Activated CD4-positive, alpha-beta T cell treated with anti-CD3 and anti-CD28 coated beads for 36 hours (primary cell): ENCODE data around the gene FIBIN. TPM values are rescaled to one million over a fixed set of nuclear protein-coding genes. Genes with fewer than 3 reads are reported as not detected.
"Not testable (repeated sequence)": the region's sequence is repeated elsewhere in the genome, so short reads cannot be mapped to it uniquely, and the experiment has no call there.

Experiments
- ATAC-seq: fragments of 200-7000 bp; cut with Tn5 transposase; one replicate; pipeline ENCODE4 v1.10.0; 2021; ENCODE audit warnings: mild to moderate bottlenecking, moderate library complexity
- CTCF ChIA-PET: fragments of 350-600 bp; sonication (Branson Sonifier 250); formaldehyde crosslinking; loops from one replicate; lab custom pipeline; 2021; ENCODE audit warnings: antibody characterized with exemption; lab: Charles Lee
- POLR2A ChIA-PET: fragments of 350-600 bp; sonication (Branson Sonifier 250); formaldehyde crosslinking; loops from one replicate; lab custom pipeline; 2021; ENCODE audit warnings: antibody characterized with exemption, inconsistent platforms; lab: Charles Lee
- DNase-seq: peaks from one replicate; pipeline ENCODE4 v3.0.0-alpha.2; 2020
- H3K27ac Mint-ChIP-seq: one replicate; pipeline ENCODE4 v1.8.0; 2021; ENCODE audit warnings: mixed read lengths
- H3K27me3 Mint-ChIP-seq: one replicate; pipeline ENCODE4 v1.8.0; 2021; ENCODE audit warnings: mixed read lengths
- H3K36me3 Mint-ChIP-seq: one replicate; pipeline ENCODE4 v1.8.0; 2021; ENCODE audit warnings: low read depth, mixed read lengths
- H3K4me1 Mint-ChIP-seq: one replicate; pipeline ENCODE4 v1.8.0; 2021; ENCODE audit warnings: mixed read lengths
- H3K4me3 Mint-ChIP-seq: one replicate; pipeline ENCODE4 v1.8.0; 2021; ENCODE audit warnings: mild to moderate bottlenecking, moderate library complexity, mixed read lengths
- H3K9me3 Mint-ChIP-seq: one replicate; pipeline ENCODE4 v1.8.0; 2021; ENCODE audit warnings: low read depth, mixed read lengths
- intact Hi-C, 2 experiments: fragments of 100-400 bp; cut with DNase I in 1 of 2; cut with micrococcal nuclease in 1 of 2; formaldehyde crosslinking; loops; one replicate each; pipeline versions ENCODE4 v1.14.2 to v1.15.1; 2022 to 2024; cut with DNase I, micrococcal nuclease
- total RNA-seq, 2 experiments: library from RNA; stranded (reverse); gene quantifications; one replicate each; pipeline ENCODE4 v1.2.3, GENCODE V29; 2021

The FIBIN gene
- total RNA-seq, 2 experiments from 2014 or later = not detected

GRCh38 chr11:26985470-26985869 is 8.4 kb upstream of the FIBIN start:
- intact Hi-C loops = no loop called here
- CTCF ChIA-PET = no interaction called here
- DNase-seq (no peak), ATAC-seq (no peak)
- H3K27ac Mint-ChIP-seq = no peak overlapping the region
- POLR2A ChIA-PET = no interaction called here
- H3K36me3 Mint-ChIP-seq = no peaks in the 10 kb centered on the region
- no peaks in the 10 kb centered on the region for H3K27me3 Mint-ChIP-seq
- no peaks in the 10 kb centered on the region for H3K4me1 Mint-ChIP-seq
- H3K4me3 Mint-ChIP-seq = no peak overlapping the region
- H3K9me3 Mint-ChIP-seq = peaks cover 16% of the 10 kb centered on the region

DNA sequence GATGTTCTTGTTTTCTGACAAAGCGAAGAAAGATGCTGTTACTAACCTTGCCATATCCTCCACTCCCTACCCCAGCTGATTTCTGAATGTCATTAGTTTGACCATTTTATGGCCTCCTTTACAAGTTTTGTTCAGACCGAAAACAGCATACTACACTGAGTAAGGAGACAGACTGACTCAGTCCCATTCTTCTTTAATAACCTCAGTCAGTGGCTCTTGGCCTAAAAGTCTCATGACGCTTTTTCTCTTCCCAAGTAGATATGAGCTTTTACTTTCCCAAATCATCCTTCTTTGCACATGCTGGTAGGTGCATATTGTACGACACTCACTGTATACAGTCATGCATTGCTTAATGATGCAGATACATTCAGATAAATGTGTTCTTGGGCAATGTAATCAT is 8.0 kb upstream of the FIBIN start:
- ATAC-seq (no peak), DNase-seq (no peak)
- no peak overlapping the region for H3K4me3 Mint-ChIP-seq
- intact Hi-C loops = no loop called here
- H3K9me3 Mint-ChIP-seq = peaks cover 16% of the 10 kb centered on the region
- no peaks in the 10 kb centered on the region for H3K27me3 Mint-ChIP-seq
- no peaks in the 10 kb centered on the region for H3K4me1 Mint-ChIP-seq
- ChIA-PET POLR2A (no interaction called here), CTCF (no interaction called here)
- H3K27ac Mint-ChIP-seq = no peak overlapping the region
- H3K36me3 Mint-ChIP-seq = no peaks in the 10 kb centered on the region

GRCh38 chr11:26987272-26987671 is 6.6 kb upstream of the FIBIN start:
- Mint-ChIP-seq H3K4me3 (no peak overlapping the region), H3K9me3 (peaks cover 10% of the 10 kb centered on the region), H3K27me3 (no peaks in the 10 kb centered on the region), H3K36me3 (no peaks in the 10 kb centered on the region), H3K4me1 (no peaks in the 10 kb centered on the region), H3K27ac (no peak overlapping the region)
- DNase-seq (no peak), ATAC-seq (no peak)
- CTCF ChIA-PET = no interaction called here
- intact Hi-C loops = no loop called here
- POLR2A ChIA-PET = no interaction called here

GRCh38 chr11:26987731-26988130 is 6.2 kb upstream of the FIBIN start:
- Mint-ChIP-seq H3K4me3 (no peak overlapping the region), H3K27me3 (no peaks in the 10 kb centered on the region), H3K27ac (no peak overlapping the region), H3K9me3 (peaks cover 8% of the 10 kb centered on the region), H3K4me1 (no peaks in the 10 kb centered on the region), H3K36me3 (no peaks in the 10 kb centered on the region)
- intact Hi-C loops = no loop called here
- ChIA-PET POLR2A (no interaction called here), CTCF (no interaction called here)
- DNase-seq = no peak
- ATAC-seq = no peak

DNA sequence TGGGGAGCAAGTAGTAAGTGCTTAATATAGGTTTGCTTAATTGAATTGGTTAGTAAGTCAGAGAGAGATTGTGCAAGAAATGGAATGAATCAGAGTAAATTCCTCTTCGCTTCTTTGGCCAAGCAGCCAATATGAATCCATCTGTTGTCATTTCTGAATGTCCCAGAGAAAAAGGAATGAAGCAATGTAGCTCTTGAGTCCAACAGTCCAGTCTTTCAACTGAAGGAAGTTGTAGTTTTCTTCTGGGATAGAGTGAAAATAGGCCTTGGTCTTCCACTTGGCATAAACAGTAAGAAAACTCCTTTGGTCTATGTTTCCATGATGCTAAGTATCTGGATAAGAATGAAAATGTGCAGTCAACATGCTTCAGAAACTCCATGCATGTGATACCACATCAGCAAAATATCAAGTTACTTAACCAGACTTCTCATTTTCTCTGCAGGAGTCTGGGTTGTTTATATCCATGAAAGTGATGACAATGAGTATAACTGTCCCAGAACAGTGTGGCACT is 1.8 kb upstream of the FIBIN start:
- Mint-ChIP-seq H3K4me1 (no peaks in the 10 kb centered on the region), H3K4me3 (no peak overlapping the region), H3K27ac (no peak overlapping the region), H3K36me3 (no peaks in the 10 kb centered on the region), H3K9me3 (peaks cover 4% of the 10 kb centered on the region), H3K27me3 (peaks cover 5% of the 10 kb centered on the region)
- DNase-seq = no peak
- intact Hi-C loops = no loop called here
- CTCF ChIA-PET = no interaction called here
- POLR2A ChIA-PET = no interaction called here
- no peak for ATAC-seq

DNA sequence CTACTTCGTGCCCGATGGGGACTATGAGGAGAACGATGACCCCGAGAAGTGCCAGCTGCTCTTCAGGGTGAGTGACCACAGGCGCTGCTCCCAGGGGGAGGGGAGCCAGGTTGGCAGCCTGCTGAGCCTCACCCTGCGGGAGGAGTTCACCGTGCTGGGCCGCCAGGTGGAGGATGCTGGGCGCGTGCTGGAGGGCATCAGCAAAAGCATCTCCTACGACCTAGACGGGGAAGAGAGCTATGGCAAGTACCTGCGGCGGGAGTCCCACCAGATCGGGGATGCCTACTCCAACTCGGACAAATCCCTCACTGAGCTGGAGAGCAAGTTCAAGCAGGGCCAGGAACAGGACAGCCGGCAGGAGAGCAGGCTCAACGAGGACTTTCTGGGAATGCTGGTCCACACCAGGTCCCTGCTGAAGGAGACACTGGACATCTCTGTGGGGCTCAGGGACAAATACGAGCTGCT is 751 bp downstream of the FIBIN start:
- intact Hi-C loops = no loop called here
- Mint-ChIP-seq H3K9me3 (no peaks in the 10 kb centered on the region), H3K4me1 (no peaks in the 10 kb centered on the region), H3K4me3 (no peak overlapping the region), H3K36me3 (no peaks in the 10 kb centered on the region), H3K27me3 (peaks cover 5% of the 10 kb centered on the region), H3K27ac (no peak overlapping the region)
- ChIA-PET POLR2A (no interaction called here), CTCF (interaction anchor here (0.6 kb wide), 1 partner anchor 130 kb away, joined by 3 read pairs; no protein-coding TSS in a partner anchor)
- DNase-seq (no peak), ATAC-seq (no peak)

- intact Hi-C loops = no loop called here
Observed at GRCh38 chr11:26995701-26996460, 2.0 kb downstream of the FIBIN start.

GRCh38 chr11:26997378-26997777 is 3.5 kb downstream of the FIBIN start:
- Mint-ChIP-seq H3K27ac (no peak overlapping the region), H3K27me3 (peaks cover 5% of the 10 kb centered on the region), H3K4me1 (no peaks in the 10 kb centered on the region), H3K4me3 (no peak overlapping the region), H3K9me3 (no peaks in the 10 kb centered on the region), H3K36me3 (no peaks in the 10 kb centered on the region)
- CTCF ChIA-PET = no interaction called here
- intact Hi-C loops = no loop called here
- ATAC-seq (no peak), DNase-seq (no peak)
- POLR2A ChIA-PET = no interaction called here

More at GRCh38 chr11:26995701-26996460, 2.0 kb downstream of the FIBIN start:
- ChIA-PET CTCF (interaction anchor here (0.6 kb wide), 1 partner anchor 1189 kb away, joined by 3 read pairs; no protein-coding TSS in a partner anchor), POLR2A (no interaction called here)
- H3K4me1 Mint-ChIP-seq = no peaks in the 10 kb centered on the region
- DNase-seq (no peak), ATAC-seq (no peak)
- H3K4me3 Mint-ChIP-seq = no peak overlapping the region
- no peak overlapping the region for H3K27ac Mint-ChIP-seq
- peaks cover 5% of the 10 kb centered on the region for H3K27me3 Mint-ChIP-seq
- no peaks in the 10 kb centered on the region for H3K9me3 Mint-ChIP-seq
- H3K36me3 Mint-ChIP-seq = no peaks in the 10 kb centered on the region

DNA sequence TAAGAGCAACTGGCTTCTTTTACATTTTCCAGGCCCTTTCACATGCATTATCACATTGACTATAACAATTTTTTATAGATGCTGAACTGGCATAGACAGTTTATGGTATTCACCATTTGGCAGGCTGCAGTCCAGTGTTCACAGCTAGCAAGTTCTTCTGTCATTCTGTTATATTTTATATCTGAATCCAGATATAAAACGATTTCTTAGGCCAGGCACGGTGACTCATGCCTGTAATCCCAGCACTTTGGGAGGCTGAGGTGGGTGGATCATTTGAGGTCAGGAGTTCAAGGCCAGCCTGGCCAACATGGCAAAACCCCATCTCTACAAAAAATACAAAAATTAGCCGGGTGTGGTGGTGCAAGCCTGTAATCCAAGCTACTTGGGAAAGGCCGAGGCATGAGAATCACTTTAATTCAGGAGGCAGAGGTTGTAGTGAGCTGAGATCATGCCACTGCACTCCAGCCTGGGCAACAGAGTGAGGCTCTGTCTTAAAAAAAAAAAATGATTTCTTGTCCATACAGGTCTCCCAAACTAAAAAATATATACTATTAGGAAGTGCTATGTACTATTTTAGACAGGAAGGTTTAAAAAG is 7.3 kb downstream of the FIBIN start:
- CTCF ChIA-PET, H3K4me3 Mint-ChIP-seq, H3K36me3 Mint-ChIP-seq, H3K27me3 Mint-ChIP-seq, H3K9me3 Mint-ChIP-seq, DNase-seq, ATAC-seq, POLR2A ChIA-PET, H3K4me1 Mint-ChIP-seq, H3K27ac Mint-ChIP-seq, intact Hi-C loops: not testable (repeated sequence)

DNA sequence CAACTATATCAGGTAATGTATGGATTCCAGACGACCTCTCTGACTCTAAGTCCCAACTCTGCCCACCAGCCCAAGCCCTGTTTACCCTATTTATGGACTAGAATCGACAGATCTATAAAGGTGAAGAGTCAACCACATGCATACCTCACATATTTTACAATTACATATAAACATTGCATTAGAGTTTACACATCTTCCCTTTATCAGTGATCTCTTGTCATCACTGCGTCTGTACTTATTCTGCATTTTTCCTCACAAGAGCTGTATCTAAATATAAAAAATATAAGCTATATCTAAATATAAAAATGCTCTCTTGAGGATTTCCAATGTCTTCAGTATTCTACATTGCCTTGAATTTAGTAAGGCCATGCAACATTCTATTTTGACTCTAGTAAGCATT is 8.5 kb downstream of the FIBIN start:
- H3K27me3 Mint-ChIP-seq = no peaks in the 10 kb centered on the region
- no peak overlapping the region for H3K4me3 Mint-ChIP-seq
- H3K36me3 Mint-ChIP-seq = no peaks in the 10 kb centered on the region
- ChIA-PET POLR2A (no interaction called here), CTCF (no interaction called here)
- intact Hi-C loops = no loop called here
- no peaks in the 10 kb centered on the region for H3K9me3 Mint-ChIP-seq
- ATAC-seq (no peak), DNase-seq (no peak)
- H3K4me1 Mint-ChIP-seq = no peaks in the 10 kb centered on the region
- H3K27ac Mint-ChIP-seq = no peak overlapping the region

GRCh38 chr11:27002838-27003237 is 8.9 kb downstream of the FIBIN start:
- DNase-seq (no peak), ATAC-seq (no peak)
- intact Hi-C loops = no loop called here
- H3K27me3 Mint-ChIP-seq = no peaks in the 10 kb centered on the region
- H3K4me3 Mint-ChIP-seq = no peak overlapping the region
- ChIA-PET POLR2A (no interaction called here), CTCF (no interaction called here)
- no peak overlapping the region for H3K27ac Mint-ChIP-seq
- H3K36me3 Mint-ChIP-seq = no peaks in the 10 kb centered on the region
- H3K4me1 Mint-ChIP-seq = no peaks in the 10 kb centered on the region
- no peaks in the 10 kb centered on the region for H3K9me3 Mint-ChIP-seq

DNA sequence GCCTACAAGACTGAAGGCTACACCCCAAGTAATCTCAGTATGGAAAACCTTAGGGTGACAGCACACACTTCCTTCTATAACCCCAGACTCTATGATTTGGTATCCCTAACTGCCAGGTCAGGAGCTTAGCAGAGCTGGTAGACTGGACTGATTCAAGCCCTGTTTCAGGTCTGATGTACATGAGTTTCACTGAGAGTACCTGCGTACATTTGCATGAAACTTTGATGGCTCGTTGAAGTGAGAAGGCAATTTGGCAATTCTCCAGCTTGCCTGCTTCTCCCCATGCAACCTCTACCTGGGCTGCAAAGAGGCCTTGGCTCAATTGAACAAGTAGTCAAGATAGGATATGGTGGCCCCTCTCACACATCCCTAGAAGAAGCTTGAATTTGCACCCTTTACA is 10.2 kb downstream of the FIBIN start:
- no peaks in the 10 kb centered on the region for H3K36me3 Mint-ChIP-seq
- no peaks in the 10 kb centered on the region for H3K4me1 Mint-ChIP-seq
- H3K27ac Mint-ChIP-seq = no peak overlapping the region
- DNase-seq = no peak
- intact Hi-C loops = no loop called here
- POLR2A ChIA-PET = no interaction called here
- ATAC-seq = no peak
- no peak overlapping the region for H3K4me3 Mint-ChIP-seq
- CTCF ChIA-PET = no interaction called here
- H3K9me3 Mint-ChIP-seq = no peaks in the 10 kb centered on the region
- H3K27me3 Mint-ChIP-seq = no peaks in the 10 kb centered on the region
